Measurements from ENCODE around the gene PCP4L1. TPM values are rescaled to one million over a fixed set of nuclear protein-coding genes. Genes with fewer than 3 reads are reported as not detected.

Gene PCP4L1
- total and polyA plus RNA-seq, 7 donors, result 0.71 to 15.2 (median 3.1) TPM; not detected in 2

GRCh38 chr1:161217831-161218230 lies 40.7 kb upstream of the PCP4L1 start:
- peak; percentile 54 for DNase-seq
- Histone ChIP-seq H3K4me1 (no peaks in the 10 kb centered on the region), H3K9me3 (no peaks in the 10 kb centered on the region), H3K36me3 (peaks cover 14 to 25% (median 19%) of the 10 kb centered on the region in 4 donors), H3K27me3 (no peaks in the 10 kb centered on the region), H3K27ac (peak overlapping the region; percentile 40 to 72 (median 59)), H3K4me3 (peak overlapping the region in 1 of 4 donors; percentile 13)
- intact Hi-C loops (cut with DNase I), result no loop called here
- no peak for TF ChIP-seq POLR2A (IDR thresholded peaks at IDR 0.05)
- no peak for TF ChIP-seq EP300 (IDR thresholded peaks at IDR 0.05)
- no peak for TF ChIP-seq POLR2AphosphoS5 (IDR thresholded peaks at IDR 0.05)
- TF ChIP-seq CTCF (IDR thresholded peaks at IDR 0.05), result no peak
- WGBS, 2 donors, result 63 to 76% methylated on average over 6 of the region's 6 CpGs

- DNase-seq, result peak; percentile 39
- 68 to 71% methylated on average over 8 of the region's 8 CpGs for WGBS, 2 donors
- Histone ChIP-seq H3K36me3 (peaks cover 7 to 18% (median 13%) of the 10 kb centered on the region in 4 donors), H3K4me1 (no peaks in the 10 kb centered on the region), H3K9me3 (no peaks in the 10 kb centered on the region), H3K27me3 (no peaks in the 10 kb centered on the region), H3K4me3 (no peak overlapping the region), H3K27ac (peak overlapping the region in 1 of 4 donors; percentile 49)
- intact Hi-C loops (cut with DNase I), result no loop called here
- no peak for TF ChIP-seq EP300 (IDR thresholded peaks at IDR 0.05)
- TF ChIP-seq POLR2A (IDR thresholded peaks at IDR 0.05), result no peak
- no peak for TF ChIP-seq CTCF (IDR thresholded peaks at IDR 0.05)
- no peak for TF ChIP-seq POLR2AphosphoS5 (IDR thresholded peaks at IDR 0.05)
Observed at GRCh38 chr1:161218301-161219077, 40.1 kb upstream of the PCP4L1 start.

GRCh38 chr1:161219078-161219892 lies 39.3 kb upstream of the PCP4L1 start:
- TF ChIP-seq POLR2AphosphoS5 (IDR thresholded peaks at IDR 0.05) (no peak), EP300 (IDR thresholded peaks at IDR 0.05) (no peak), POLR2A (IDR thresholded peaks at IDR 0.05) (no peak), CTCF (IDR thresholded peaks at IDR 0.05) (no peak)
- Histone ChIP-seq H3K9me3 (no peaks in the 10 kb centered on the region), H3K4me1 (no peaks in the 10 kb centered on the region), H3K4me3 (no peak overlapping the region), H3K36me3 (peaks cover 0 to 10% (median 5%) of the 10 kb centered on the region in 4 donors), H3K27me3 (no peaks in the 10 kb centered on the region), H3K27ac (no peak overlapping the region)
- DNase-seq, result no peak
- intact Hi-C loops (cut with DNase I), result no loop called here
- WGBS, 2 donors, result 87 to 90% methylated on average over 5 of the region's 5 CpGs

- Histone ChIP-seq H3K9me3 (no peaks in the 10 kb centered on the region), H3K4me3 (no peak overlapping the region), H3K4me1 (peaks cover 0 to 1% (median under 1%) of the 10 kb centered on the region in 4 donors), H3K36me3 (peaks cover 0 to 3% (median under 1%) of the 10 kb centered on the region in 4 donors), H3K27me3 (no peaks in the 10 kb centered on the region), H3K27ac (no peak overlapping the region)
- DNase-seq, result peak; percentile 21
- 86 to 89% methylated on average over 5 of the region's 5 CpGs for WGBS, 2 donors
- intact Hi-C loops (cut with DNase I), result no loop called here
- no peak for TF ChIP-seq POLR2AphosphoS5 (IDR thresholded peaks at IDR 0.05)
- no peak for TF ChIP-seq EP300 (IDR thresholded peaks at IDR 0.05)
- TF ChIP-seq CTCF (IDR thresholded peaks at IDR 0.05), result no peak
- TF ChIP-seq POLR2A (IDR thresholded peaks at IDR 0.05), result no peak
Observed at GRCh38 chr1:161220002-161220401, 38.5 kb upstream of the PCP4L1 start.
